ENCODE measurements around the gene TMEM79. TPM values are rescaled to one million over a fixed set of nuclear protein-coding genes. Genes with fewer than 3 reads are reported as not detected.
A peak's percentile ranks its signal among the peaks of the same experiment; 100 is the strongest.

TMEM79 gene
- total and polyA plus RNA-seq, 2 donors (not counting 3 experiments of a cell fraction or from before 2014, with no cell fraction given), result 3.0 to 4.8 TPM

DNA sequence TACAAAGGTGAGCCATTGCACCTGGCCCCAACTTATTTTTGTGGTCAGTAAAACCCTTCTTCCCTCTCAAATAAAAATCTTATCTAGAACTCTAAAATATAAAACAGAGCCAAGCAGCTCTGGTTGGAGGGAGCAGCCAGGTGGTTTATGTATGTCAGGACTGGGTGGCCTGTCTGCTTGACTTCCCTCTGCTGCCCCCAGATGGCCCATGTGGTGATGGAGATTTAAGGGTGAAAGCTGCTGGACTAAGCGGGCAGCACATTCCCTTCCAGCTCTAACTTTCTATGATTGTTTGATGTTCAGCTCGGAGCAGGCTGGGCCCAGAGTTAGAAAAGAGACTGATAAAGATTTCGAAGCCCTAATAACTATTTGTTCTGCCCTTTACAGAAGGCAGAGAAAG is 24.3 kb upstream of the TMEM79 start:
- no peaks in the 10 kb centered on the region for H3K9me1 ChIP-seq (replicated peaks; ENCODE audit: control insufficient read depth, extremely low read depth, insufficient read depth, low read length)
- H3K4me3 ChIP-seq (replicated peaks in 1 of 3; ENCODE audit: insufficient read depth in 1 of 3, low read depth in 1 of 3, low read length in 3 of 3), result no peak overlapping the region
- FAIRE-seq, result no peak
- intact Hi-C loops (cut with micrococcal nuclease) (loop anchor here (1.0 kb wide), 1 partner anchor 114 kb away; no protein-coding TSS in a partner anchor), dilution Hi-C loops (cut with MboI; ENCODE audit: extremely low pct_ligation_motif_present, low sequenced_read_pairs) (no loop called here)
- peaks cover 25 to 63% of the 10 kb centered on the region in 2 experiments for H3K36me3 ChIP-seq (ENCODE audit: control insufficient read depth in 2 of 2, extremely low read depth in 1 of 2, insufficient read depth in 2 of 2, low read length in 2 of 2)
- H3K27me3 ChIP-seq (ENCODE audit: control insufficient read depth in 2 of 2, insufficient read depth in 2 of 2, low read length in 2 of 2), result no peaks in the 10 kb centered on the region
- no peaks in the 10 kb centered on the region for H4K20me1 ChIP-seq (replicated peaks; ENCODE audit: control insufficient read depth, extremely low read depth, insufficient read depth, low read length)
- CTCF ChIA-PET, result interaction anchor here (0.6 to 1.7 kb wide), 7 partner anchors 9 to 130 kb away, joined by 3 to 8 read pairs (median 5); no protein-coding TSS in a partner anchor
- no peak for DNase-seq (ENCODE audit: low read depth, low spot score)
- H3K4me1 ChIP-seq (ENCODE audit: control insufficient read depth, extremely low read depth, insufficient read depth, low read length), result no peaks in the 10 kb centered on the region
- no TSS peak for BruUV-seq (replicated peaks)
- no peak overlapping the region for H2AFZ ChIP-seq (ENCODE audit: low read depth, low read length)
- H3K27ac ChIP-seq (ENCODE audit: insufficient read depth, low read depth, low read length), result no peak overlapping the region
- no peak overlapping the region for H3K4me2 ChIP-seq (ENCODE audit: insufficient read depth, low read length)
- H3K9me3 ChIP-seq (replicated peaks; ENCODE audit: control insufficient read depth, insufficient read depth, low read length), result no peaks in the 10 kb centered on the region
- no peak for TF ChIP-seq MYC (IDR thresholded peaks at IDR 0.05; ENCODE audit: low read depth, low read length)
- TF ChIP-seq, protein P1, sequence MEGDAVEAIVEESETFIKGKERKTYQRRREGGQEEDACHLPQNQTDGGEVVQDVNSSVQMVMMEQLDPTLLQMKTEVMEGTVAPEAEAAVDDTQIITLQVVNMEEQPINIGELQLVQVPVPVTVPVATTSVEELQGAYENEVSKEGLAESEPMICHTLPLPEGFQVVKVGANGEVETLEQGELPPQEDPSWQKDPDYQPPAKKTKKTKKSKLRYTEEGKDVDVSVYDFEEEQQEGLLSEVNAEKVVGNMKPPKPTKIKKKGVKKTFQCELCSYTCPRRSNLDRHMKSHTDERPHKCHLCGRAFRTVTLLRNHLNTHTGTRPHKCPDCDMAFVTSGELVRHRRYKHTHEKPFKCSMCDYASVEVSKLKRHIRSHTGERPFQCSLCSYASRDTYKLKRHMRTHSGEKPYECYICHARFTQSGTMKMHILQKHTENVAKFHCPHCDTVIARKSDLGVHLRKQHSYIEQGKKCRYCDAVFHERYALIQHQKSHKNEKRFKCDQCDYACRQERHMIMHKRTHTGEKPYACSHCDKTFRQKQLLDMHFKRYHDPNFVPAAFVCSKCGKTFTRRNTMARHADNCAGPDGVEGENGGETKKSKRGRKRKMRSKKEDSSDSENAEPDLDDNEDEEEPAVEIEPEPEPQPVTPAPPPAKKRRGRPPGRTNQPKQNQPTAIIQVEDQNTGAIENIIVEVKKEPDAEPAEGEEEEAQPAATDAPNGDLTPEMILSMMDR (IDR thresholded peaks at IDR 0.05; ENCODE audit: extremely low read depth in 1 of 2, insufficient read depth in 1 of 2, low read depth in 1 of 2, low read length in 2 of 2), result peak in 1 of 2 donors; percentile 6
- no peaks in the 10 kb centered on the region for H3K79me2 ChIP-seq (ENCODE audit: control insufficient read depth, insufficient read depth, low read length)
- H3K9ac ChIP-seq (replicated peaks; ENCODE audit: extremely low read depth, insufficient read depth, low read length), result no peak overlapping the region
- POLR2A ChIA-PET, result interaction anchor here (0.6 kb wide), 1 partner anchor 16 kb away, joined by 4 read pairs; no protein-coding TSS in a partner anchor

DNA sequence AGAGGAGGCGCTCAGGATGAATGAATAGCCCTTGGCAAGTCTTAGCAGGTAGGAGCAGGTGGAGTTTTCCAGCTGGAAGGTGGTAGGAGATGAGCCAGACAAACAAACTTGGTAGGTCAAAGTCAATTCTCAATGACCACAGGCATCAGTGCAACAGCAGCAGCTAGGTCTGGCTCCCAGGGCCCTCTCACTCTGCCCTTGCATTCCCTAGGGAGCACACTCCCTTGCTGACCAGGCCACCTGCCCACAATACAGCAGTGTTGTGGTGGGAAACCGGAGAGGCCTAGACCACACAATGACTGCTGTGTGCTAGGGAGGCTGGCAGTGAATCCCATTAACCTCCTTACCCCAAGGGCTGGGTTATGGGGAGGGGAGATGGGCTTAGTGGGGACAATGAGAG is 23.2 kb upstream of the TMEM79 start:
- DNase-seq (ENCODE audit: low read depth, low spot score) (no peak), FAIRE-seq (no peak)
- Histone ChIP-seq H3K36me3 (ENCODE audit: control insufficient read depth in 2 of 2, extremely low read depth in 1 of 2, insufficient read depth in 2 of 2, low read length in 2 of 2) (peaks cover 26 to 73% of the 10 kb centered on the region in 2 experiments), H3K4me1 (ENCODE audit: control insufficient read depth, extremely low read depth, insufficient read depth, low read length) (no peaks in the 10 kb centered on the region), H3K9ac (replicated peaks; ENCODE audit: extremely low read depth, insufficient read depth, low read length) (no peak overlapping the region), H3K4me2 (ENCODE audit: insufficient read depth, low read length) (no peak overlapping the region), H2AFZ (ENCODE audit: low read depth, low read length) (no peak overlapping the region), H3K27ac (ENCODE audit: insufficient read depth, low read depth, low read length) (no peak overlapping the region), H3K4me3 (replicated peaks in 1 of 3; ENCODE audit: insufficient read depth in 1 of 3, low read depth in 1 of 3, low read length in 3 of 3) (no peak overlapping the region), H4K20me1 (replicated peaks; ENCODE audit: control insufficient read depth, extremely low read depth, insufficient read depth, low read length) (no peaks in the 10 kb centered on the region), H3K9me3 (replicated peaks; ENCODE audit: control insufficient read depth, insufficient read depth, low read length) (no peaks in the 10 kb centered on the region), H3K79me2 (ENCODE audit: control insufficient read depth, insufficient read depth, low read length) (no peaks in the 10 kb centered on the region), H3K9me1 (replicated peaks; ENCODE audit: control insufficient read depth, extremely low read depth, insufficient read depth, low read length) (no peaks in the 10 kb centered on the region), H3K27me3 (ENCODE audit: control insufficient read depth in 2 of 2, insufficient read depth in 2 of 2, low read length in 2 of 2) (no peaks in the 10 kb centered on the region)
- BruUV-seq (replicated peaks), result no TSS peak
- intact Hi-C loops (cut with micrococcal nuclease) (loop anchor here (1.0 kb wide), 1 partner anchor 115 kb away; no protein-coding TSS in a partner anchor), dilution Hi-C loops (cut with MboI; ENCODE audit: extremely low pct_ligation_motif_present, low sequenced_read_pairs) (no loop called here)
- TF ChIP-seq FOS (IDR thresholded peaks at IDR 0.05; ENCODE audit: borderline replicate concordance, insufficient read depth, low read length), result no peak
- TF ChIP-seq POLR2A (IDR thresholded peaks at IDR 0.05; ENCODE audit: low read depth, low read length), result no peak
- no peak for TF ChIP-seq JUN (IDR thresholded peaks at IDR 0.05; ENCODE audit: borderline replicate concordance, insufficient read depth, insufficient read length, low read depth)
- TF ChIP-seq, protein P2, sequence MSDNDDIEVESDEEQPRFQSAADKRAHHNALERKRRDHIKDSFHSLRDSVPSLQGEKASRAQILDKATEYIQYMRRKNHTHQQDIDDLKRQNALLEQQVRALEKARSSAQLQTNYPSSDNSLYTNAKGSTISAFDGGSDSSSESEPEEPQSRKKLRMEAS (IDR thresholded peaks at IDR 0.05; ENCODE audit: insufficient read depth, insufficient read length), result no peak
- TF ChIP-seq GATA2 (IDR thresholded peaks at IDR 0.05; ENCODE audit: insufficient read depth, insufficient read length, low read depth, low read length), result no peak
- TF ChIP-seq, protein P1 (IDR thresholded peaks at IDR 0.05; ENCODE audit: extremely low read depth in 1 of 2, insufficient read depth in 1 of 2, low read depth in 1 of 2, low read length in 2 of 2), result no peak
- TF ChIP-seq POLR2AphosphoS5 (IDR thresholded peaks at IDR 0.05; ENCODE audit: insufficient read depth, low read depth, low read length), result no peak
- TF ChIP-seq MYC (IDR thresholded peaks at IDR 0.05; ENCODE audit: low read depth, low read length), result no peak
- ChIA-PET POLR2A (no interaction called here), CTCF (interaction anchor here (1.2 to 1.7 kb wide), 2 partner anchors 13 to 36 kb away, joined by 3 to 8 read pairs; partner anchors contain the start of gene PAQR6)
